Activated B cell treated with CpG ODN at 0.5 μM for 24 hours (primary cell): ENCODE measurements around the gene SH3RF1. TPM values are rescaled to one million over a fixed set of nuclear protein-coding genes. Genes with fewer than 3 reads are reported as not detected.

Source experiments
- ATAC-seq: fragments of 200-7000 bp; cut with Tn5 transposase; one replicate; pipeline ENCODE4 v1.10.0; 2021; ENCODE audit warnings: low read depth, mild to moderate bottlenecking, moderate library complexity
- CTCF ChIA-PET: fragments of 350-600 bp; sonication (Branson Sonifier 250); formaldehyde crosslinking; loops from one replicate; lab custom pipeline; 2021; ENCODE audit warnings: antibody characterized with exemption; lab: Charles Lee
- POLR2A ChIA-PET: fragments of 350-600 bp; sonication (Branson Sonifier 250); formaldehyde crosslinking; loops from one replicate; lab custom pipeline; 2021; ENCODE audit warnings: antibody characterized with exemption; lab: Charles Lee
- DNase-seq: peaks from one replicate; pipeline ENCODE4 v3.0.0; 2022
- H3K27ac Mint-ChIP-seq: one replicate; pipeline ENCODE4 v1.8.0; 2020; ENCODE audit warnings: mixed read lengths
- H3K27me3 Mint-ChIP-seq: one replicate; pipeline ENCODE4 v1.8.0; 2021; ENCODE audit warnings: mixed read lengths
- H3K36me3 Mint-ChIP-seq: one replicate; pipeline ENCODE4 v1.8.0; 2021; ENCODE audit warnings: low read depth, mixed read lengths
- H3K4me1 Mint-ChIP-seq: one replicate; pipeline ENCODE4 v1.8.0; 2021; ENCODE audit warnings: mixed read lengths
- H3K4me3 Mint-ChIP-seq: one replicate; pipeline ENCODE4 v1.8.0; 2020; ENCODE audit warnings: mild to moderate bottlenecking, mixed read lengths
- H3K9me3 Mint-ChIP-seq: one replicate; pipeline ENCODE4 v1.8.0; 2020; ENCODE audit warnings: mixed read lengths
- intact Hi-C: fragments of 100-400 bp; cut with micrococcal nuclease; formaldehyde crosslinking; loops from one replicate; pipeline ENCODE4 v1.15.1; 2024
- total RNA-seq: library from RNA; stranded (reverse); gene quantifications from 2 replicates; pipeline ENCODE4 v1.2.3, GENCODE V29; 2022
- TF ChIP-seq, protein P1 (sequence below): fragments of 200-600 bp; IDR thresholded peaks from one replicate; pipeline ENCODE4 v1.8.0; 2022; ENCODE audit warnings: antibody characterized with exemption, mild to moderate bottlenecking

The SH3RF1 gene
- total RNA-seq, 1 donor from 2014 or later: 7.1 TPM

DNA sequence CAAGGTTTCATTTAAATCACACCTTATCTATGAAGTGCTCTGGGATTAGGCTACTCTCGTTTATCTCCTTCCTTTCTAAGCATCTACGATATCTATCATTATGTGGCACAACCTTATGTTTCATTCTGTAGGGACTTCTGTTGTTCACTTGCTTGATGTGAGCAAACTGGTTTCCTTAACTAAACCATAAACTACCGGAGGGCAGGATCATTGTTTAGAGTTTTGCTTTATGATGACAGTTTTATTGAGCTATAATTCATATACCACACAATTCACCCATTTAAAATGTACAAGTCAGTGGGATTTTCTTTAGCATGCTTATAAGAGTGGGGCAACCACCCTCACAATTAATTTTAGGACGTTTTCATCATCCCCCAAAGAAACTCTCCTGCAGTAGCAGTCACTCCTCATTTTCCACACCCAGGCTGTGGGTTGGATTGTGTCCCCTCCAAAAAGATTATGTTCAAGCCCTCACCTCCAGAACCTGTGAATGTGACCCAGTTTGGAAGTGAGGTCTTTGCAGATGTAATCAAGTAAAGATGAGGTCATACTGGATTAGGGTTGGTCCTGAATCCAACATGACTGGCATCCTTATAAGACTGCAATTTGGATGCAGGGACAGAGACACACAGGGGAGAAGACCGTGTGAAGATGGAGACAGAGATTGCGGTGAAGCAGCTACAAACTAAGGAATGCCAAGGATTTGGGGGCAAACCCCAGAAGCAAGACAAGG, 42.1 kb upstream of the SH3RF1 start:
- no peak for ATAC-seq
- Mint-ChIP-seq H3K4me1 (no peaks in the 10 kb centered on the region), H3K4me3 (no peak overlapping the region), H3K36me3 (no peaks in the 10 kb centered on the region), H3K9me3 (peaks cover 2% of the 10 kb centered on the region), H3K27me3 (peaks cover 3% of the 10 kb centered on the region), H3K27ac (no peak overlapping the region)
- ChIA-PET POLR2A (no interaction called here), CTCF (no interaction called here)
- intact Hi-C loops: loop anchor here (5.0 kb wide), 1 partner anchor 306 kb away; no protein-coding TSS in a partner anchor
- no peak for DNase-seq
- TF ChIP-seq, protein P1, sequence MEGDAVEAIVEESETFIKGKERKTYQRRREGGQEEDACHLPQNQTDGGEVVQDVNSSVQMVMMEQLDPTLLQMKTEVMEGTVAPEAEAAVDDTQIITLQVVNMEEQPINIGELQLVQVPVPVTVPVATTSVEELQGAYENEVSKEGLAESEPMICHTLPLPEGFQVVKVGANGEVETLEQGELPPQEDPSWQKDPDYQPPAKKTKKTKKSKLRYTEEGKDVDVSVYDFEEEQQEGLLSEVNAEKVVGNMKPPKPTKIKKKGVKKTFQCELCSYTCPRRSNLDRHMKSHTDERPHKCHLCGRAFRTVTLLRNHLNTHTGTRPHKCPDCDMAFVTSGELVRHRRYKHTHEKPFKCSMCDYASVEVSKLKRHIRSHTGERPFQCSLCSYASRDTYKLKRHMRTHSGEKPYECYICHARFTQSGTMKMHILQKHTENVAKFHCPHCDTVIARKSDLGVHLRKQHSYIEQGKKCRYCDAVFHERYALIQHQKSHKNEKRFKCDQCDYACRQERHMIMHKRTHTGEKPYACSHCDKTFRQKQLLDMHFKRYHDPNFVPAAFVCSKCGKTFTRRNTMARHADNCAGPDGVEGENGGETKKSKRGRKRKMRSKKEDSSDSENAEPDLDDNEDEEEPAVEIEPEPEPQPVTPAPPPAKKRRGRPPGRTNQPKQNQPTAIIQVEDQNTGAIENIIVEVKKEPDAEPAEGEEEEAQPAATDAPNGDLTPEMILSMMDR: no peak

DNA sequence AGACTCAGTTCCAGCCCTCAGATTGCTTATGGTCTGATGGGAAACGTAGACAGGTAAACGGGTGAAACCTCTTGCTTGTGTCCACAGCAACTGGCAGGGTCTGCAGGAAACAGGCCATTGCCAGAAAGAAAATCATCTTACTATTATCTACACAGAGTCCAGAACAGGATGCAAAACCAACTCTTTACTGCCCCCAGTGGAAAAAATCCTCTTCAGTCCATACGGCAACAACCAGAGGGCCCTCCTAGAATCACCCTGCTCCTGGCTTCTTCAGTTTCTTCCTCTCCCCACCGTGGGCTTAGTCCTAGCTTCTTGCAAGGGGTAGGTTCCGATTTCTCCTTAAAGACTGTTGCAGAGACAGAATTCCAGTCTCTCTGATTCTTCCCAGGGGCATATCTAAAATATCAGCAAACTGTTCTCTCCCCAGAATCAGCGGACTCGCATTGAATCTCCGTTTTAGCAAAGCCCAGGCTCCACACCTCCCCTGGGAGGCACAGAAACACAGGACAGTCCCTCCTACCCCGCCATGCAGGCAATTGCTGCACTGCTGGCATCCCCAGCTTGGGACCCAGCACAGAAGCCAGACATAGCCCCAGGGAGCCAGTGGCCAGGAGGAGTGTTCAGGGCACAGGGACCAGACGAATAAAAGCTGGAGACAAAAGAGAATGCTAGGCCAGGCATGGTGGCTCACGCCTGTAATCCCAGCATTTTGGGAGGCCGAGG, 41.0 kb upstream of the SH3RF1 start:
- peaks cover 2% of the 10 kb centered on the region for H3K9me3 Mint-ChIP-seq
- peak; percentile 74 for ATAC-seq
- TF ChIP-seq, protein P1: no peak
- peaks cover 3% of the 10 kb centered on the region for H3K27me3 Mint-ChIP-seq
- H3K4me1 Mint-ChIP-seq: no peaks in the 10 kb centered on the region
- DNase-seq: no peak
- no peak overlapping the region for H3K4me3 Mint-ChIP-seq
- ChIA-PET CTCF (no interaction called here), POLR2A (no interaction called here)
- no peaks in the 10 kb centered on the region for H3K36me3 Mint-ChIP-seq
- intact Hi-C loops: loop anchor here (1.0 to 5.0 kb wide), 4 partner anchors 161 to 389 kb away; no protein-coding TSS in a partner anchor
- H3K27ac Mint-ChIP-seq: no peak overlapping the region

DNA sequence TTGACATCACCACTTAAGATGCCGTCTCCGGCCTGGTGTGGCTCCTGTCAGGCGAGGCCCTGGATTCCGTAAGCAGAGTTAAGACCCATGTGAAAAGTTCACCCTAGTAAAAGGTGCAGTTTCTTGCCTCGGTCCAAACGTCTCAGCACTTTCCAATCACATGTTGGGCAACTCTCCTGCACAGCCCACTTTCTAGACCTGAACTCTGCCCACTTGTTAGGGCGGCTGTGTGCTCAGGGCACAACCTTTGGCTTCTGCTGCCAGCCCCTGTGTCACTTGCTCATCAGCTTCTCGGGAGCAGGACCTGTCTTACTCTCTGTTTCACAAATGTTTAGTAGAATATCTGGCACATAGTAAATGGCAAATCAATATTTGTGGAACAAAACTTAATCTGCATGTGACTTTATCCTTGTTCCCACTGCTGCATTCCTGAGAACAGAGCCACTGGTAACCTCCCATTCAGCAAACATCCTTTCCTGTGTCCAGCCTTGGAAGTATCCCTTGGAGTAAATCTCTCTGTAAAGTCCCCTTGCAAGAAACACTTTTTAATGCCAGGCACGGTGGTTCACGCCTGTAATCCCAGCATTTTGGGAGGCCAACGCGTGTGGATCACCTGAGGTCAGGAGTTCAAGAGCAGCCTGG, 38.7 kb upstream of the SH3RF1 start:
- Mint-ChIP-seq H3K9me3 (peaks cover 2% of the 10 kb centered on the region), H3K4me3 (no peak overlapping the region), H3K27me3 (peaks cover 2% of the 10 kb centered on the region), H3K27ac (no peak overlapping the region), H3K4me1 (peaks cover 7% of the 10 kb centered on the region), H3K36me3 (no peaks in the 10 kb centered on the region)
- TF ChIP-seq, protein P1: no peak
- ChIA-PET CTCF (no interaction called here), POLR2A (no interaction called here)
- DNase-seq (no peak), ATAC-seq (no peak)
- intact Hi-C loops: no loop called here

DNA sequence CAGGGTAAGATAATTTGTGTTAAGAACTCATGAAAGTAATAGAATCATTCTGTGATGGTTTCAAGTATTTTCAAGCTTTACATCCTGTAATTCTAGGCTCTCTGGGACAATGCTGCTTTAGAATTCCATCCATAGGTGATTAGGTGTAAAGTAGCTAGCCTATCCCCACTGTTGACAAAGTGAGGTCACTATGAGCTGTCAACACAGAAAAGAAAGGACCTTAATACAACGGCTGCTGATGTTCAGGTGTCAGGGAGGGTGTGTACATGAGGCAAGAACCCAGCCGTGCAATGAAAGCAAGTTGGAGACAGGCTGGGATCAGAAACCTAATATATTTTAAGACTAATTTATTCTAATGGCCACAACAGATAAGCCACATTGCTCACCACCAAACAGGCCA, 36.8 kb upstream of the SH3RF1 start:
- Mint-ChIP-seq H3K9me3 (peaks cover 2% of the 10 kb centered on the region), H3K36me3 (no peaks in the 10 kb centered on the region), H3K4me3 (no peak overlapping the region), H3K4me1 (peaks cover 7% of the 10 kb centered on the region), H3K27ac (no peak overlapping the region), H3K27me3 (no peaks in the 10 kb centered on the region)
- POLR2A ChIA-PET: no interaction called here
- intact Hi-C loops: no loop called here
- CTCF ChIA-PET: no interaction called here
- DNase-seq (no peak), ATAC-seq (no peak)
- TF ChIP-seq, protein P1: no peak

DNA sequence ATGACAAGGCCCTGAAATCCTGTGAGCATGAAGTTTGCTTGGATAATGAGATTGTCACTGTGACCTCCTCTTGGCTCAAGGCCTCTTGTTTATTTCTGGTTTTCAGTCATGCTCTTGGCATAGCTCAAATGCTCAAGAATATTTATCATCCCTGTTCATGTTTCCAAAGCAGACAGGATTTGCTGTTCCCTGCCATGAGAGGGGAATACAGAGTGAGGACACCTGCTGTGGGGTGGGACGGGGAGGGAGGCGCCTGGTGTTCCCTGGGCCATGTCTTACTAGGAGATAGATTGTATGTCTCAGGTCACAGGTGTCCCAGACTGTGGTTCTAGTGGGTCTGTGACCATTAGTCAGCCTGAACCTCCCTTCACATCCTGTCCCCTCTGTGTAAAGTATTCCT, 34.9 kb upstream of the SH3RF1 start:
- Mint-ChIP-seq H3K27me3 (no peaks in the 10 kb centered on the region), H3K4me3 (no peak overlapping the region), H3K36me3 (no peaks in the 10 kb centered on the region), H3K9me3 (peaks cover 2% of the 10 kb centered on the region), H3K27ac (no peak overlapping the region), H3K4me1 (peaks cover 7% of the 10 kb centered on the region)
- ChIA-PET CTCF (no interaction called here), POLR2A (no interaction called here)
- no peak for ATAC-seq
- TF ChIP-seq, protein P1: no peak
- intact Hi-C loops: no loop called here
- no peak for DNase-seq
